Daoy (cell line): Measurements from ENCODE around the gene TMSB4X. TPM values are rescaled to one million over a fixed set of nuclear protein-coding genes. Genes with fewer than 3 reads are reported as not detected.
"Not testable (repeated sequence)": the region's sequence is repeated elsewhere in the genome, so short reads cannot be mapped to it uniquely, and the experiment has no call there.

Experiments used
- DNase-seq: peaks from one replicate; pipeline ENCODE4 v3.0.0-alpha.2; 2015; ENCODE audit warnings: low read depth
- total RNA-seq: library from RNA; depleted of rRNA; stranded (reverse); fragments of >200 nt; shearing (Covaris generic); gene quantifications from 2 replicates; pipeline ENCODE4 v1.2.3, GENCODE V29; 2014

The TMSB4X gene
- total RNA-seq, 1 experiment from 2014 or later, result 2,195 TPM

DNA sequence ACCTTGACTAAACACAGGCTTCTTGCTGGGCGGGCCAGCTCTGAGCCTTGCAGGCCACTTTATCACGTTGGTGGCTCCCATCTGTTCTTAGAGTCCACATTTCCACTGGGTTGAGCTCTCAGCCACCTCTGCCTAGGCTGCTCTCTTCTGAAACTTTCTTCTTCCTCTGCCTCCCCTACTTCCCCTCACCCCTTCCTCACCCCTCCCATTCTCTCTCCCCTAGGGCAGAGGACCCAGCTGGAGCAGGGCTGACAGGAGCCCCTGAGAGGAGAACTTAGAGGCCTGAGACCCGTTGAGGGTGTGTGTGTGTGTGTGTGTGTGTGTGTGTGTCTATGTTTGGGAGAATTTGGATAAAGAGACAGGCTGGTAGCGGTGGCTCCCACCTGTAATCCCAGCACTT lies 19.9 kb upstream of the TMSB4X start:
- DNase-seq, result no peak

DNA sequence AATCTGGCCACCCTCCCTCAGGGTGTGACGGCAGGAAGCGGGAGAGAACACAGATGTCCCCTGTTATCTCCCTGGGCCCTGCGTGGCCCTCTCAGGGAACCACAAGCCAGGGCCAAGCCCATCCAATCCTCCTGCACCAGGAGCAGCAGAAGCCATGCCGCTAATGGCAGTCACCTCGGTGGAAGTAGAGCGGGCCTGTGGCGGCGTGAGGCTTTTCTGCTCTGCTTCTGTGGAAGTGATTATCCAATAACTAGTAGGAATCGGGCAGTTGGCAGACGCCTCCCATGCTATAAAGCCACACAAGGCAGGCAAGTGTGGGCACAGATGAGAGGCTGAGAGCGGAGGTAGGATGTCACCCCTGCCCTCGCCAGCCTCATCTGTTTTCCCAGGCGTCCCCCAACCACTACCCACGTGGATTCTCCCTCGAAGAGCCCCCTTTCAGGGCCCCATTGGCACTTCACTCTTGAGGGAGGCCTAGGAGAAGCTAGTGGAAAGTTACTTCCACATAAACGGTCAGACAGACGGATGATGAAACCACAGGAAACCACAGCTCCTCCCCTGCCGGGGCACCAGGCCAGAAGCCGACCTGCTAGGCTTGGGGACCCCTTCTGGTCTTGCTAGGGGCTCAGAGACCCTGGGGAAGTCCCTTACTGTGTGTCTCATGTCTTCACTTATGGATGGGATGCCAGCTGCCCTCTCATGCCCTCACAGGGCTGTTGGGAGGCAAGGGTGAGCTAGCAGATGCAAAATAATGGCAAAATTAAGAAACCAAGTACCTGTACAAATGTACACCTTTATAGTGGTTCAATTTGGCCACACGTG lies 18.8 kb upstream of the TMSB4X start:
- DNase-seq, result peak; percentile 71

DNA sequence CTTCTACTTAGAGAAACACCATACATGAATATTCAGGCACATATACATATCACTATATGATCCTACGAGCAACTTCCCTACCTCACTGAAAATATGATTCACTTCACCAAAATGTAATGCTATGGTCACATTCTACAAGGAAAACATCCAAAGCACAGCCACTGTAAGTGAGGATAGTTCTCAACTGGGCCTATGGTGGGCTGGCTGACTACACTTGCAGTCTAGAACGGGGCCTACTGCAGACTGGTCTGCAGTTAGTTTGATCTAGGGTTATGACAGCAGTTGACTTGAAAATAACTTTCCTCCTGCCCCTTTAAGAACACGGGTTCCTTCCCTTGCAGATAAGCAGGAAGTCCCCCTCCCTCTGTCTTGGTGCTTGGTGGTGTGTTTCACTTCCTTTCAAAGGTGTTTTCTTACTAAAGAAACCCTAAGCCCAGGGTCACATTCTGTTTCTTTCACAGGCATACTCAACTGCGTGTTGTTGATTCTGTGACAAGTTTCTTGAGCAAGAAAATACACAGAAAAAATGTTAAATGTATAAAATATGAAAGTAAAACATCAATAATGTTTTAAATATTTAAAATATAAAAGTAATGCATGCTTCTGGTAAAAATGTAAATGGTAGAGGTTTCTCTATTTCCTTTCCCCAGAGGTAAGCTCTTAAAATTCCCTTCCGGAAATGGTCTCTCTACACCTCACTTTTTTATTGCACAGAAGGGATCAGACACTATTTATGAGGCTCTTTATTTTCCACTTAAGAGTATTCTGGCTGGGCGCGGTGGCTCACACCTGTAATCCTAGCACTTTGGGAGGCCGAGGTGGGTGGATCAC lies 18.0 kb upstream of the TMSB4X start:
- peak; percentile 53 for DNase-seq

DNA sequence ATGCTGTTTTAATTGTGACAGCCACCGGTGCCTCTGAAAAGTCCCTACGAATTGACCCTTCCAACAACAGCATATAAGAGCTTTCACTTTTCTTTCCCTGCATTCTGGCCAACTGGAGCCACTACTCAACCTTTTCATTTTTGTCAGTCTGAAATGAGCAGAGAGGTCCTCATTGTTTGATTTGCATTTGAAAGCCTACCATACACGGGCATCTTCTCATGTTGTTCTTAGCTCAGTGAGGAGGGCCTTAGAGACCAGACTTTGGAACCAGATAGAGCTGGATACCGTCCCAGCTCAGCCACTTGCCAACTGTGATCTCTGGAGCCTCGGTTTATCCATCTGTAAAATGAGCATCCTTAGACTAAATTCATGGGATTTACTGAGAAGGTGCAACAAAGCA lies 16.9 kb upstream of the TMSB4X start:
- no peak for DNase-seq

DNA sequence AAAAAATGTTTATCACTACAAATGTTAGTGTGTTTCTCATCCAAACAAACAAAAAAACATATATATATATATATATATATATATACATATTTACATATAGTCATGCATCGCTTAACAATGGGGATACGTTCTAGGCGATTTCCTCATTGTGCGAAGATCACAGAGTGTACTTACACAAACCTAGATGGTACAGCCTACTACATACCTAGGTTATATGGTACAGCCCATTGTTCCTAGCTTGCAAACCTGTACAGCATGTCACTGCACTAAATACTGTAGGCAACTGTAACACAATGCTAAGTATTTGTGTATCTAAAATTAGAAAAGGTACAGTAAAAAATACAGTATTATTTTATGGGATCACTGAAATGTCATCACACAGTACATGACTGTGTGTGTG lies 16.4 kb upstream of the TMSB4X start:
- no peak for DNase-seq

DNA sequence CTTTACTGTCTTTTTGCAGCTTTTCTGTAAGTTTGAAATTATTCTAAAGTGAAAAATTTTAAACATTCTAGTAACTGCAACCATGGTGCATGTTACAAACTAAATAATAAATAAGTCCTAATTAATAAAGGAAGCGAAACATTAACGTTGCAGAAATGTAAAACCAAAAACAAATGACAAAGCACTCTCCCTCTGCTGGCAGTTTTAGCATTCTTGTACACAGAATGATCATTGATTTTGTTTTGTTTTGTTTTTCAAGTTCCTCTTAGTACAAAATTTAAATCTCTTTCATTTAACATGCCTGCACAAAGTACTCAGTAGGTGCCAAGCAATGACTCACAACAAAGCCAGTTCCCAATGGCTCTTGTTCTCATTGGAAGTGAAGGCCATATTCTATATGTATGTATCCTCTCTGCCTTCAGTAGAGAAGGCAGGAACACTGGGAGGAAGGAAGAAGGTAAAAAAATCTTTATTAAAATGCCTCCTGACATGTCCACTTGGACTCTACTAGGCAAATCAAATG lies 13.7 kb upstream of the TMSB4X start:
- DNase-seq, result no peak

DNA sequence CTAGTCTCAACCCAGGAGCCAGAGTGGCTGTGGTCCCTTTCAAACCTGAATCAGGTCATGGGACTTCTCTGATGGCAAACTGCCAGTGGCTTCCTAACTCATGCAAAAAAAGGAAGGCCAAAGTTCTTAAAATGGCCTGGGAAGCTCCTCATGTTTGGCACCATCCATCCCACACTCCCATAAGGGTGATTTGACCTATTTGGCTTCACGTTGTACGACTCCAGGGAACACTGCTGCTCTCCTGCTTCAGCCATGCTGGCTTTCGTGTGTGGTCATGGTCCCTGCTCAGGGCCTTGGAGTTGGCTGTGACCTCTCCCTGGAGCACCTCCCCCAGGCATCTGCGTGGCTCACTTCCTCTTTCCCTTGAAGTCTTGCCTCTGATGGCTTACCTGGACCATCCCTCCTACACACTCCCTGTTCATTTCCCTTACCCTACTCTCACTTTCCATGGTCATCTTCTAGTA lies 12.8 kb upstream of the TMSB4X start:
- no peak for DNase-seq

DNA sequence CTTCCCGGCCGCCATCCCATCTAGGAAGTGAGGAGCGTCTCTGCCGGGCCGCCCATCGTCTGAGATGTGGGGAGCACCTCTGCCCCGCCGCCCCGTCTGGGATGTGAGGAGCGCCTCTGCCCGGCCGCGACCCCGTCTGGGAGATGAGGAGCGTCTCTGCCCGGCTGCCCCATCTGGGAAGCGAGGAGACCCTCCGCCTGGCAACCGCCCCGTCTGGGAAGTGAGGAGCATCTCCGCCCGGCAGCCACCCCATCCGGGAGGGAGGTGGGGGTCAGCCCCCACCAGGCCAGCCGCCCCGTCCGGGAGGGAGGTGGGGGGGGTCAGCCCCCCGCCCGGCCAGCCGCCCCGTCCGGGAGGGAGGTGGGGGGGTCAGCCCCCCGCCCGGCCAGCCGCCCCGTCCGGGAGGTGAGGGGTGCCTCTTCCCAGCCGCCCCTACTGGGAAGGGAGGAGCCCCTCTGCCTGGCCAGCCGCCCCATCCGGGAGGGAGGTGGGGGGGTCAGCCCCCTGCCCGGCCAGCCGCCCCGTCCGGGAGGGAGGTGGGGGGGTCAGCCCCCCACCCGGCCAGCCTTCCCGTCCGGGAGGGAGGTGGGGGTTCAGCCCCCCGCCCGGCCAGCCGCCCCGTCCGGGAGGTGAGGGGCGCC lies 11.6 kb upstream of the TMSB4X start:
- DNase-seq, result not testable (repeated sequence)

DNA sequence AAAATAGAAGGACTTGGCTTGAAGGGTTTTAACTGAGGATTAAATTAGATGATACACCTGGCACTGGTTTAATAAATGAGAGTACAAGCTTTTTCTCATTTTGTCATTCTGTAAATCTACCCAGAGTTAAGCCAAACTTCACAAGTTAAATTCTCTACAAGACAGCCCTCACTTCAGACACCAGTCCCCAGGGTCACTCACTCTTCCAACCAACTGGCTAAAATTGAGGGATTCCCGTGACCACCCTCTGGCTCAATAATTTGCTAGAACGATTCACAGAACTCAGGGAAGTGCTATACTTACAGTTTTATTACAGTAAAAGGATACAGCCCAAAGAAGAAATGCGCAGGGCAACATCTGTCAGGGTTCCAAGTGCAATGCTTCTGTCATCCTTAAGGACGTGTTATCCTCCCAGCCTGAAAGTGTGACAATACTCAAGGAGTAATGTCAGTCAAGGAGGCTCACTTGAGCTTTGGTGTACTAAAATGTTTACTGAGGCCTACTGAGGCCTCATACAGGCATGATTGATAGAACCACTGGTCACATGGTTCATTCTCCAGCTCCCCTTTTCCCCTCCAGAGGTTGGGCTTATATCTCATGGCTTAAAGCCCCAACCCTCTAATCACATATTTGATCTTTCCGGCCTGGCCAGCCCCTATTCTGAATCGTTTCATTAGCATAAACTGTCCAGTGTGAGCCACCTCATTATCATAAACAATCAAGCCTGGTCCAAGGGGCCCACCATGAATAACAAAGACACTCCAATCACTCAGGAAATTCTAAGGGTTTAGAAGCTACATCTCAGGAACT lies 9.6 kb upstream of the TMSB4X start:
- no peak for DNase-seq

DNA sequence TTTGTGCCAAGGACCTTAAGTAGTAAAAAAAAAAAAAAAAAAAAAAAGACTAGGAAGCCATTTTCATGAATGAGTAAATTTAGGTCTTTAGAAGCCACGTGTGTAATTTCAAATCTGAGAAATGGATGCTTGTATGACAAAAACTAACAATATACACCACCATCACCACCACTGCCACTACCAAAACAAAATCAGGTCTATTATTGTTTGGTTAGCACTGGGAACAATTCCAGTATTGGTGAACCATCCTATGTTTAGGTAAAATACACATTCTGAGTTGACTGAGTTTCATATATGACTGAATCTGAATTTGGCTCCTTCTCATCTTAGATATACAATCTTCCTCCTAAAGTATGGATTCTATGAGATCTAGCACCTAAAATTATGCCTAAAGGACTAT lies 8.8 kb upstream of the TMSB4X start:
- DNase-seq, result no peak

DNA sequence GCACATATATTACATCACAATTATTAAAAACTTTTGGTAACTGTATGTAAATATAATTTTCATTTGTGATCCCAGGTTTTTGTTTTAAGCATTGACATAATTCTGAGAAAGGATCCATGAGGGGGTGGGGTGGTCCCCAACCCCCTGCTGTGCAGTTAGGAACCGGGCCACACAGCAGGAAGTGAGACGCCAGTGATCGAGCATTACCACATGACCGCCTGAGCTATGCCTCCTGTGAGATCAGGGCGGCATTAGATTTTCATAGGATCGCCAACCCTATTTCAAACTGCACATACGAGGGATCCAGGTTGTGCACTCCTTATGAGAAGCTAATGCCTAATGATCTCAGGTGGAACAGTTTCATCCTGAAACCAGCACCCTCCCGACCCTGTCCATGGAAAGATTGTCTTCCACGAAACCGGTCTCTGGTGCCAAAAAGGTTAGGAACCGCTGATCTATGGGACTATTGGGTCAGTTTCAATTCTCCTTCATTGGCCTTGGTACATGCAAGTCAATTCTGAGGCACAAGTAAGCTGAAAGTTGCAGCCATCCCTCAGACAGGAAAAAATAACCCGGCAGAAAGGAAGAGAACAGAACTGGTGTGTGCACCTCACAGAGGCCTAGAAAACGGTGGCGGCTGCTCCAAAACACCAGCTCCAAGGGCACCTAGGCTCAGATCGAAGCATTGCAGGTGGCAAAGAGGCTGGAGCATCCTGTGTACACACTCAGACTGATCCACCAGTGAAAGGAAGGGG lies 7.0 kb upstream of the TMSB4X start:
- no peak for DNase-seq

DNA sequence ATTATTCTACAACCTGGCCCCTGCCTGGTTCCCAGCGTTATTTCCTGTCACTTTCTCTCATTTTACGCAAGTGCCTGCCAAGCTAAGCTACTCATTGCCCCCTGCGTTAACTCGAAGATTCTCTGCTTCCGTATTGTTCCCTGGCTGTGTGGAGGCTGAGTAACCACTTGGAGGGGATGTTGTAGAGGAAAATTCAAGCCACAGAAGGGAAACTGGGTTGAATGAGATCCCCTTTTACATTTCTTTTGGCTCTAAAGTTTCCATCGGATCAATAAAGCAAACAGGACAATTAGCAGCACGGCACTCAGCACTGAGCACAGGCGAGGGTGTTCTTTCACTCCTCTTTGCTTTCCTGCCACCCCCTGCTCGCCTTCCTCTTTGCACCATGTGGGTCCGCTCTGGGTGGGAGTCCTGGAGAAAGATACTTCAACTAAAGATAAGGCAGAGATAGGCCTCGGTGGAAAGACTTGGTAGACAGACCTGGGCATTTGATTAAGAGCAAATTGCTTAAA lies 4.2 kb upstream of the TMSB4X start:
- peak; percentile 57 for DNase-seq

DNA sequence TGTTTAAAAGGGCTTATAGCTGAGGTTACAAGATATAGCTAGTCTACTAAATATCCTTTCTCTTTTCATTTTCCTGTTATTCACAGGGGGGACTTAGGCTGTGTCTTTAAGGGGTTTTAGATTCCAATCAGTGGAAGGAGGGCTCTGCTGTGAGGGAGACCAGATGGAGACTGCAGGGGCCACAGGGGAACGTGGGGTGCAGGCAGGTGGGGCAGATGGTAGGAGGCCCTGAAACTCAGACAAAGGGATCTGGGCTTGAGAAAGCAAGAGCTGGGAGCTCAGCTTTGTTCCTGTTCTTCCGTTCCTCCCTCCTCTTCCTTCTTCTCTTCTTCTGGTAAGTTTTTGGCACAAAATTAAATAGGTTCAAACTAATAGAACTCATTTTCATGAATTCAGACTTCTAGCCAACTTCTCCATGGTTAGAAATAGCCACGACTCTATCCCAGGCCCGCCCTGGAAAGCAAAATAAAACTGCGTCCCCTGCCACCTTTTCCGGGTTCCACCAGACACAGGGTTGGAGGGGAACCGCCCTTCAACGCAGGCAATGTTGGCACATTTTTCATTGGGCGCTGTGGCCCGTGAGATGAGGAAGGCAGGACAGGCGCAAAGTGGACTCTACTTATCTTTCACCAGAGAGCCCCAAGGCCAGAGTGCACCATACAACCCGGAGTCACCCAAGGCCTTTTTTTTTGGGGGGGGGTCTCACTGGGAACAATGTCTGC lies 3.5 kb upstream of the TMSB4X start:
- no peak for DNase-seq

DNA sequence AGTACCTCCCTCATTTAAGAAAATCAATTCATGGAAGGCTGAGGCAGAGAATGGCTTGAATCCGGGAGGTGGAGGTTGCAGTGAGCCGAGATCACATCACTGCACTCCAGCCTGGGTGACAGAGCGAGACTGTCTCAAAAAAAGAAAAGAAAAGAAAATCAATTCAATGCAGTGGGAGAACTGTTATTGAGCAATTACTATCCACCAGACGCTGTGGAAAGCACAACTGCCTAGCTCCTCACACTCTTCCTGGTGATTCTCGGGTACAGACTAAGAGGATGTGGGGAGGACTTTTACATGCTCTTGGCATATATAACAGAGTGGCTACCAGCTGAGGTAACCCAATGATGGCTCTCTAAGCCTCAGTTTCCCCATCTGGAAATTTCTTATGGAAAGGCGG lies 2.7 kb upstream of the TMSB4X start:
- DNase-seq, result no peak

DNA sequence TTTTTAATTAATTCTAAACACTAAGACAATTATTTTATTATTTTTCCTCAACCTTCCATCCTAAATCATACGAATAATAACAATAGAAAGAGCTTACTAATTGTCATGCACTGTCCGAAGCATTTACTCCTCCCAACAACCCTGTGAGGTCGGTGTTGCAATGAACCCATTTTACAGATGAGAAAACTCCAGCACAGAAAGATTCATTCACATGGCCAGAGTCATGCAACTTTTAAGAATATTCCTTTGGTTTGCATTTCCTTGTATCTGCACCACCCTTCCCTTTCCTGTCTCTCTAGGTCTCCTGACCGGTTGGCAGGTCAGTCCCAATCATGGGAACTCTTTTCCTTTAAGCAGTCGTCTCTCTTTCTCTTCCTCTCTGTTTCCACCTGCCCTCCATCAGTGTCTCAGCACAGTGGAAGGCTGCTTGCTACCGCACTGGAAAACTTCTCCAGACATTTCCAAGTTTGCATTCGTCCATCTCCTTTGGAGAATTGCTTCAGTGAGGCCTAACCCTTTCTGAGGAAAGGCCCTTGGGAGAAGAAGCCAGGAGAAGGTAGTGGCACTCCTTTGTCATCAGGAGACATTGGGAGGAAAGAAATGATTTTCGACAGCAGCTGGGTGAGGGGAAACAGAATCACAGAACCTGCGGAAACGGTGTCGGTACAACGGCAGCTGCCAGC lies 1.9 kb upstream of the TMSB4X start:
- no peak for DNase-seq

DNA sequence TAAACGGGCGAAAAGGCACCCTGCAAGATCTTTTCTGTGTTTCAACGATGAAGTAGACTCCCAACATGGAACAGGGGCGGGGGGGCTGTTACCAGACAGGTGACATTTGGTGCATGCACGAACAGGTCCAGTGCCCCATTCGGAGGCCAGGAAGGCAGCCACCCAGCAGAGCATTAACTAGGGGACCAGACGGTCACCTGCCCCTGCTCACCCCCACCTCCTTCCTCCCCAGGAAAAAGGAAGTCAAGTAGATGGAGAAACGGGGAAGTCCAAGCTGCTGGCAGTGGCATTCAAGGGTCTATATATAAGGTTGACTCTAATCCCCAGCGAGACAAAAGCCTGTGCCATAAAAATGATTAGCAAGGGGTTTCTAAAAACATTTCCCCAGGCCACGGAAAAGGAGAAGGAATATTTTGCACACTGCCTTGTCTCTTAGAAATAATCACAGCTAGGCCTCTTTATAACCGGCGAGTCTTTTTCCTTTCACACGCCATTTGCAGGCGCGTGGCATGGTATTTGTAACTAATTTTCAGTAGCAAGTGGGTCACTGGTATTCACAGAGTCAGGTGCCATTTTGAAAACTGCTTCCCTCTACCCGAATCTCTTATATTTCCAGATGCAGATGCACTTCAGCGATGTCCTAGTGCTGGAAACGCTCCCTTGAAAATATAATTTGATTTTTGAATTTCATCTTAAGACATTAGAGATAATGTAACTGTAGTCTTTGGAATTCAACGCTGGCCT lies 1.2 kb upstream of the TMSB4X start:
- no peak for DNase-seq

DNA sequence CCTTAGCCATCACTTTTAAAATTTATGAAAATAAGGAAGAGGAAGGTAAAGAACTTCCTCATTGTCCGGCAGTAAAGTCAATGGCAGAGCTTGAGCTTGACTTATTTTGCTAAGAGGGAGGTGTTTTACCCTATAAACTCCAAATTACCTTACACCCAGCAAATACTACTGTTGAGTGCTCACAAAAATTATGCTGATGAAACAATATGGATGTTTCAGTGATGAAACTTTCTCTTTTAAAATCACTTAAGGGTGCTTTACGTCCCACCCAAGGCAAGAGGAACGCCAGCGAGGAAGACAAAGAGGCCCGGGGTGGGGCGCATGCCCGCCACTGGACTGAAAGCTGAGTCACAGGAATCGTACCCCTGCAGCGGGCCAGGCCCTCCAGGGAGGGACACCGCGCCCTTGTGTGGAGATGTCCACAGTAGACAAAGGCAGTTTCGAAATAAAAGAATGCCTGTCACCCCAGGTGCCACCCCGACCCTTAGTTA lies 560 bp upstream of the TMSB4X start:
- peak; percentile 74 for DNase-seq

DNA sequence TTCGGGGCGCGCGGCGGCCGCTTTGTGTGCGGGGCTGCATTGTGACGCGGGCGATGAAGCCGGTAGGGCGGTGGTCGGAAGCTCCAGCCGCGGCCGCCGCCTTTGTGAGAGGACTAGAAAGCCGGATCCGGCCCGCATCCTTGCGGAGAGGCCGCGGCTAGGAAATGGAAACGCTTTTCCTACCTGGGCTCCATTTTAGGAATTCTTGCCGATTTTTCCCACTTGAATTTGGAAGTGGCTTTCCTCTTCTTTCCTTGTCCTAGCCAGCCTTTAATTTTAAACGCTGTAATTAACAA lies 708 bp downstream of the TMSB4X start:
- DNase-seq, result peak; percentile 19
